H1 (cell line): ENCODE measurements around the gene YLPM1. TPM values are rescaled to one million over a fixed set of nuclear protein-coding genes. Genes with fewer than 3 reads are reported as not detected.

Experiments
- CTCF ChIA-PET: fragments of 300-600 bp; sonication (Branson Sonifier 250); formaldehyde crosslinking; loops from one replicate; lab custom pipeline; 2021; ENCODE audit not compliant: partially characterized antibody; lab: Charles Lee
- POLR2A ChIA-PET: fragments of 300-600 bp; sonication (Branson Sonifier 250); formaldehyde crosslinking; loops from one replicate; lab custom pipeline; 2021; ENCODE audit warnings: inconsistent platforms; ENCODE audit not compliant: partially characterized antibody; lab: Charles Lee
- DNase-seq, 2 experiments: peaks; one replicate each; pipeline versions ENCODE4 v3.0.0 to v3.0.0-alpha.2; 2010 to 2022; ENCODE audit warnings: low spot score in 2 of 2, low read depth in 1 of 2, mixed read lengths in 1 of 2
- FAIRE-seq: peaks from 2 replicates; lab custom pipeline; 2011; peaks lifted over from hg19 to GRCh38; lab: Jason Lieb, UNC
- H2AFZ ChIP-seq: 2 replicates; pipeline ENCODE4 v1.8.1; 2012; ENCODE audit warnings: low read length, inconsistent platforms
- H2AK5ac ChIP-seq: 2 replicates; pipeline ENCODE4 v1.6.1; 2013; ENCODE audit warnings: low read depth, low read length
- H2BK120ac ChIP-seq: replicated peaks from 2 replicates; pipeline ENCODE3; 2013; ENCODE audit warnings: low read depth, low read length, inconsistent platforms
- H2BK12ac ChIP-seq: 2 replicates; pipeline ENCODE4 v1.6.1; 2013; ENCODE audit warnings: low read depth, low read length
- H2BK15ac ChIP-seq: 2 replicates; pipeline ENCODE4 v1.6.1; 2013; ENCODE audit warnings: low read length
- H2BK20ac ChIP-seq: 2 replicates; pipeline ENCODE4 v1.6.1; 2013; ENCODE audit warnings: low read length
- H2BK5ac ChIP-seq: 2 replicates; pipeline ENCODE4 v1.6.1; 2013; ENCODE audit warnings: low read depth, low read length
- H3K14ac ChIP-seq: 2 replicates; pipeline ENCODE4 v1.6.1; 2013; ENCODE audit warnings: inconsistent platforms; ENCODE audit not compliant: insufficient read length
- H3K18ac ChIP-seq: 2 replicates; pipeline ENCODE4 v1.6.1; 2013; ENCODE audit warnings: low read length; ENCODE audit errors: extremely low read depth
- H3K23ac ChIP-seq: 2 replicates; pipeline ENCODE4 v1.6.1; 2013; ENCODE audit warnings: inconsistent platforms; ENCODE audit not compliant: insufficient read length
- H3K23me2 ChIP-seq: 2 replicates; pipeline ENCODE4 v1.6.1; 2013; ENCODE audit warnings: low read depth, low read length
- H3K27ac ChIP-seq: 2 replicates; pipeline ENCODE4 v1.6.1; 2011; ENCODE audit warnings: low read depth, low read length, inconsistent platforms
- H3K27me3 ChIP-seq, 4 experiments: replicated peaks in 1 of 4; 1 replicate in 1 of 4; 2 replicates in 3 of 4; pipeline versions ENCODE4 v1.6.1 to v1.8.1; 2011 to 2013; ENCODE audit warnings: low read length in 3 of 4, mild to moderate bottlenecking in 3 of 4, inconsistent platforms in 2 of 4, mixed read lengths in 2 of 4, moderate library complexity in 1 of 4; ENCODE audit not compliant: control insufficient read depth in 3 of 4, insufficient read depth in 3 of 4; ENCODE audit errors: extremely low read depth in 1 of 4
- H3K36me3 ChIP-seq, 4 experiments: 2 replicates each; pipeline versions ENCODE4 v1.6.1 to v1.8.1; 2011 to 2013; ENCODE audit warnings: mild to moderate bottlenecking in 4 of 4, low read length in 3 of 4, moderate library complexity in 2 of 4, control low read depth in 1 of 4, inconsistent platforms in 1 of 4; ENCODE audit not compliant: insufficient read depth in 4 of 4, control insufficient read depth in 2 of 4
- H3K4ac ChIP-seq: replicated peaks from 2 replicates; pipeline ENCODE3; 2013; ENCODE audit warnings: low read length, low read depth, mixed read lengths, inconsistent platforms; ENCODE audit not compliant: insufficient read length
- H3K4me1 ChIP-seq, 4 experiments: replicated peaks in 1 of 4; 1 replicate in 1 of 4; 2 replicates in 3 of 4; pipeline versions ENCODE4 v1.6.1 to v1.8.1; 2011 to 2013; ENCODE audit warnings: low read length in 3 of 4, inconsistent platforms in 2 of 4, mixed read lengths in 1 of 4; ENCODE audit not compliant: insufficient read depth in 4 of 4, control insufficient read depth in 3 of 4
- H3K4me2 ChIP-seq, 2 experiments: 2 replicates each; pipeline versions ENCODE4 v1.6.1 to v1.8.1; 2011 to 2013; ENCODE audit warnings: low read depth in 2 of 2, low read length in 2 of 2, control low read depth in 1 of 2, inconsistent platforms in 1 of 2, mild to moderate bottlenecking in 1 of 2; ENCODE audit not compliant: insufficient read depth in 1 of 2
- H3K4me3 ChIP-seq, 4 experiments: fragments of 200-600, 300-600 bp in 1 of 4; sonication (generic), shearing (Covaris generic), sonication (Bioruptor Twin) in 1 of 4; 2 replicates each; pipeline versions ENCODE4 v1.5.1 to v1.8.1; 2011 to 2016; ENCODE audit warnings: low read length in 4 of 4, low read depth in 3 of 4, control low read depth in 2 of 4, inconsistent platforms in 2 of 4, mild to moderate bottlenecking in 2 of 4, mixed read lengths in 1 of 4, moderate library complexity in 1 of 4; ENCODE audit not compliant: insufficient read depth in 2 of 4; ENCODE audit errors: extremely low read depth in 1 of 4
- H3K56ac ChIP-seq: replicated peaks from 2 replicates; pipeline ENCODE3; 2013; ENCODE audit warnings: low read depth, mild to moderate bottlenecking, mixed read lengths, low read length, inconsistent platforms; ENCODE audit not compliant: insufficient read length
- H3K79me1 ChIP-seq: 2 replicates; pipeline ENCODE4 v1.6.1; 2013; ENCODE audit warnings: low read depth, low read length, control low read depth
- H3K79me2 ChIP-seq, 2 experiments: 2 replicates each; pipeline versions ENCODE4 v1.6.1 to v1.8.1; 2012 to 2013; ENCODE audit warnings: low read length in 2 of 2, mild to moderate bottlenecking in 2 of 2, inconsistent platforms in 1 of 2; ENCODE audit not compliant: insufficient read depth in 2 of 2, control insufficient read depth in 1 of 2
- H3K9ac ChIP-seq, 4 experiments: replicated peaks in 1 of 4; 1 replicate in 1 of 4; 2 replicates in 3 of 4; pipeline versions ENCODE4 v1.6.1 to v1.8.1; 2011 to 2013; ENCODE audit warnings: low read depth in 3 of 4, low read length in 3 of 4, control low read depth in 2 of 4, mild to moderate bottlenecking in 2 of 4, moderate library complexity in 2 of 4, inconsistent platforms in 1 of 4; ENCODE audit errors: extremely low read depth in 1 of 4
- H3K9me3 ChIP-seq, 2 experiments: 2 replicates each; pipeline versions ENCODE4 v1.6.1 to v1.8.1; 2012 to 2013; ENCODE audit warnings: mild to moderate bottlenecking in 2 of 2, moderate library complexity in 2 of 2, control low read depth in 1 of 2, inconsistent platforms in 1 of 2, low read depth in 1 of 2, low read length in 1 of 2, mixed read lengths in 1 of 2; ENCODE audit not compliant: insufficient read depth in 2 of 2
- H4K20me1 ChIP-seq, 2 experiments: replicated peaks in 1 of 2; 2 replicates each; pipeline versions ENCODE3 to v1.8.1; 2011 to 2013; ENCODE audit warnings: inconsistent platforms in 2 of 2, low read length in 2 of 2, mild to moderate bottlenecking in 1 of 2; ENCODE audit not compliant: insufficient read depth in 2 of 2, control insufficient read depth in 1 of 2
- H4K5ac ChIP-seq: 2 replicates; pipeline ENCODE4 v1.6.1; 2013; ENCODE audit warnings: low read length, low read depth, mixed read lengths, inconsistent platforms; ENCODE audit not compliant: insufficient read length
- H4K8ac ChIP-seq: 2 replicates; pipeline ENCODE4 v1.8.0; 2013; ENCODE audit warnings: mild to moderate bottlenecking, moderate library complexity, low read length, inconsistent platforms; ENCODE audit not compliant: insufficient read depth; ENCODE audit errors: extremely low read depth
- H4K91ac ChIP-seq: replicated peaks from 2 replicates; pipeline ENCODE3; 2013; ENCODE audit warnings: low read length, mixed read lengths, inconsistent platforms; ENCODE audit not compliant: insufficient read length
- BACH1 ChIP-seq: IDR thresholded peaks from 2 replicates; pipeline ENCODE4 v1.6.1; 2012; ENCODE audit warnings: low read length, improper control_type of control experiment
- BRCA1 ChIP-seq: IDR thresholded peaks from 2 replicates; pipeline ENCODE4 v1.6.1; 2012; ENCODE audit warnings: low read depth, low read length, improper control_type of control experiment
- CEBPB ChIP-seq: IDR thresholded peaks from 2 replicates; pipeline ENCODE4 v1.6.1; 2012; ENCODE audit warnings: low read depth, low read length
- CHD2 ChIP-seq: IDR thresholded peaks from 2 replicates; pipeline ENCODE4 v1.6.1; 2012; ENCODE audit warnings: low read length, improper control_type of control experiment
- CREB1 ChIP-seq: IDR thresholded peaks from 2 replicates; pipeline ENCODE4 v1.6.1; 2012; ENCODE audit warnings: inconsistent platforms
- EGR1 ChIP-seq: IDR thresholded peaks from 2 replicates; pipeline ENCODE4 v1.6.1; 2011; ENCODE audit warnings: low read depth, low read length, borderline replicate concordance
- EZH2 ChIP-seq: fragments of 200-600 bp; sonication (generic); IDR thresholded peaks from 2 replicates; pipeline ENCODE4 v1.7.1; 2012; ENCODE audit warnings: low read depth, mild to moderate bottlenecking, moderate library complexity, low read length, inconsistent platforms; ENCODE audit not compliant: severe bottlenecking
- KDM5A ChIP-seq: fragments of 200-600 bp; IDR thresholded peaks from 2 replicates; pipeline ENCODE4 v1.7.1; 2012; ENCODE audit warnings: mild to moderate bottlenecking, low read length, inconsistent platforms, mixed read lengths
- MAX ChIP-seq: IDR thresholded peaks from 2 replicates; pipeline ENCODE4 v1.6.1; 2012; ENCODE audit warnings: inconsistent platforms
- POU5F1 ChIP-seq: IDR thresholded peaks from 2 replicates; pipeline ENCODE4 v1.6.1; 2011; ENCODE audit warnings: low read depth, mild to moderate bottlenecking, low read length, moderate library complexity
- RFX5 ChIP-seq: IDR thresholded peaks from 2 replicates; pipeline ENCODE4 v1.6.1; 2011; ENCODE audit warnings: low read depth, low read length, improper control_type of control experiment, borderline replicate concordance
- SAP30 ChIP-seq: fragments of 300-600 bp; sonication (generic); IDR thresholded peaks from 2 replicates; pipeline ENCODE4 v1.7.1; 2012; ENCODE audit warnings: low read length, moderate library complexity, mild to moderate bottlenecking, inconsistent platforms; ENCODE audit not compliant: insufficient read depth, insufficient replicate concordance
- SIN3A ChIP-seq, 2 experiments: IDR thresholded peaks in 1 of 2; conservative IDR thresholded peaks in 1 of 2; 2 replicates each; pipeline ENCODE4 v1.6.1; 2011 to 2012; ENCODE audit warnings: low read length in 2 of 2, improper control_type of control experiment in 1 of 2, low read depth in 1 of 2, mild to moderate bottlenecking in 1 of 2
- SUZ12 ChIP-seq: fragments of 200-600 bp; sonication (generic); IDR thresholded peaks from 2 replicates; pipeline ENCODE4 v1.6.1; 2012; ENCODE audit warnings: mild to moderate bottlenecking, inconsistent platforms, low read length, moderate library complexity, mixed read lengths
- TEAD4 ChIP-seq: IDR thresholded peaks from 2 replicates; pipeline ENCODE4 v1.6.1; 2012; ENCODE audit warnings: low read depth, low read length, inconsistent platforms, mixed read lengths
- WGBS, 2 experiments: shearing (Covaris generic) in 1 of 2; methylation state at CpG; one replicate each; pipeline versions ENCODE4 v1.1.6 to v1.1.7; 2013 to 2015; ENCODE audit warnings: low lambda C conversion rate in 2 of 2, mixed read lengths in 2 of 2, inconsistent platforms in 1 of 2, low coverage in 1 of 2, missing lambda C conversion rate in 1 of 2; ENCODE audit not compliant: insufficient replicate concordance in 2 of 2, insufficient coverage in 1 of 2, insufficient read length in 1 of 2; ENCODE audit errors: extremely low coverage in 1 of 2, missing lambda C conversion rate in 1 of 2; 5-methylcytosine and 5-hydroxymethylcytosine counted together
- polyA plus RNA-seq, 7 experiments: library from polyadenylated mRNA; depleted of rRNA in 3 of 7; stranded (reverse) in 5 of 7; unstranded in 2 of 7; fragments of >200 nt in 5 of 7; fragments of 200-250 nt in 2 of 7; gene quantifications; 1 replicate in 5 of 7; 2 replicates in 1 of 7; 4 replicates in 1 of 7; pipeline versions ENCODE4 v1.2.1 to v1.2.3, GENCODE V29; 2011 to 2013; ENCODE audit warnings: missing spikeins in 2 of 7, mixed read lengths in 2 of 7
- total RNA-seq: library from RNA; stranded (reverse); fragmentation: NEBNext Ultra II Directional; extraction: Animal tissue kit (Norgen Biotek cat#: 25700); gene quantifications from 2 replicates; pipeline ENCODE4 v1.2.1, GENCODE V29; 2021

The YLPM1 gene
- total and polyA plus RNA-seq, 2 of the 8 experiments (the other 6 are each of a cell fraction or from before 2014, with no cell fraction given): 13.5 to 71.7 TPM

- Histone ChIP-seq H3K9ac (no peak overlapping the region), H2BK20ac (no peak overlapping the region), H3K23ac (no peak overlapping the region), H3K27ac (no peak overlapping the region), H3K18ac (no peak overlapping the region), H3K79me2 (0 out of 4 replicates have a peak, but pooled peaks cover 0 to 3% of the 10 kb centered on the region in 2 experiments), H3K36me3 (peaks cover 2 to 25% (median 12%) of the 10 kb centered on the region in 4 experiments; a peak in 6 of 8 replicates), H2BK120ac (no peak overlapping the region), H3K9me3 (no peaks in the 10 kb centered on the region), H2BK5ac (no peak overlapping the region), H3K14ac (no peak overlapping the region), H3K27me3 (no peaks in the 10 kb centered on the region), H2BK15ac (no peak overlapping the region), H3K23me2 (no peaks in the 10 kb centered on the region), H3K4ac (no peak overlapping the region), H4K20me1 (no peaks in the 10 kb centered on the region), H4K91ac (no peak overlapping the region), H3K79me1 (no peaks in the 10 kb centered on the region), H3K56ac (no peak overlapping the region), H3K4me3 (no peak overlapping the region), H2BK12ac (no peak overlapping the region), H4K5ac (no peak overlapping the region), H3K4me2 (no peak overlapping the region), H2AK5ac (no peak overlapping the region), H3K4me1 (no peaks in the 10 kb centered on the region; a peak in 2 of 7 replicates), H4K8ac (no peak overlapping the region), H2AFZ (no peak overlapping the region)
- WGBS, 2 experiments: 87% methylated on average over 5 of the region's 5 CpGs; no CpG with 5 or more reads in 1 of the 2 experiments
- ChIA-PET POLR2A (no interaction called here), CTCF (interaction anchor here (0.8 kb wide), 1 partner anchor 34 kb away, joined by 3 read pairs; no protein-coding TSS in a partner anchor)
- FAIRE-seq (no peak), DNase-seq (no peak)
- no peak for TF ChIP-seq POU5F1
- no peak for TF ChIP-seq KDM5A
- TF ChIP-seq MAX: no peak
- no peak for TF ChIP-seq CEBPB
- TF ChIP-seq TEAD4: no peak
- TF ChIP-seq SAP30: no peak
- TF ChIP-seq CHD2: no peak
- TF ChIP-seq EGR1: no peak
- TF ChIP-seq CREB1: no peak
- no peak for TF ChIP-seq EZH2
- TF ChIP-seq RFX5: no peak
- no peak for TF ChIP-seq BACH1
- TF ChIP-seq SUZ12: no peak
- no peak for TF ChIP-seq SIN3A (conservative IDR thresholded peaks at IDR 0.05 in 1 of 2, IDR thresholded peaks at IDR 0.05 in 1 of 2; ENCODE audit: low read depth in 1 of 2, low read length in 2 of 2)
- no peak for TF ChIP-seq BRCA1
These were observed 66.1 kb downstream of the YLPM1 start for GRCh38 chr14:74829251-74829650.
